Mucosa of rectum (tissue), 2 donors: ENCODE results near the gene DLX4.
A peak's percentile ranks its signal among the peaks of the same experiment; 100 is the strongest.

ENCODE experiments used
- H3K27ac ChIP-seq, 2 donors: one replicate each; pipeline ENCODE4 v1.7.0; 2013; ENCODE audit warnings: inconsistent platforms in 2 of 2, low read depth in 2 of 2, low read length in 2 of 2
- H3K27me3 ChIP-seq, 2 donors: one replicate each; pipeline ENCODE4 v1.7.0; 2013; ENCODE audit warnings: low read length in 2 of 2; ENCODE audit not compliant: control insufficient read depth in 2 of 2, insufficient read depth in 2 of 2
- H3K36me3 ChIP-seq, 2 donors: one replicate each; pipeline ENCODE4 v1.7.0; 2013; ENCODE audit warnings: low read length in 2 of 2; ENCODE audit not compliant: control insufficient read depth in 2 of 2, insufficient read depth in 2 of 2
- H3K4me1 ChIP-seq, 2 donors: one replicate each; pipeline ENCODE4 v1.7.0; 2013; ENCODE audit warnings: low read length in 2 of 2, mild to moderate bottlenecking in 1 of 2; ENCODE audit not compliant: control insufficient read depth in 2 of 2, insufficient read depth in 2 of 2
- H3K4me3 ChIP-seq, 2 donors: one replicate each; pipeline ENCODE4 v1.7.0; 2013; ENCODE audit warnings: low read length in 2 of 2
- H3K9ac ChIP-seq, 2 donors: one replicate each; pipeline ENCODE4 v1.7.0; 2013; ENCODE audit warnings: low read length in 2 of 2, low read depth in 1 of 2, mild to moderate bottlenecking in 1 of 2
- H3K9me3 ChIP-seq, 2 donors: one replicate each; pipeline ENCODE4 v1.7.0; 2013; ENCODE audit warnings: low read length in 2 of 2; ENCODE audit not compliant: control insufficient read depth in 2 of 2
- donor health status: healthy.
- donor health status: Normal muscosa, but diverticular disease.

DLX4 gene

GRCh38 chr17:49993423-49994060, 24.6 kb downstream of the DLX4 start:
- Histone ChIP-seq H3K27ac (no peak overlapping the region), H3K27me3 (peaks cover 54 to 72% of the 10 kb centered on the region in 2 donors), H3K9me3 (no peaks in the 10 kb centered on the region), H3K9ac (no peak overlapping the region), H3K4me1 (peaks cover 4 to 27% of the 10 kb centered on the region in 2 donors), H3K36me3 (no peaks in the 10 kb centered on the region), H3K4me3 (peak overlapping the region; percentile 18 to 57)

- no peaks in the 10 kb centered on the region for H3K9me3 ChIP-seq
- peaks cover 4 to 30% of the 10 kb centered on the region in 2 donors for H3K4me1 ChIP-seq
- H3K9ac ChIP-seq = no peak overlapping the region
These were observed 25.4 kb downstream of the DLX4 start for GRCh38 chr17:49994085-49995054.

GRCh38 chr17:49995055-49995738, 26.2 kb downstream of the DLX4 start, which contains the start of gene DLX3:
DLX3 (minus strand) TSS chr17:49995224; CDS start chr17:49994998, 226 bp downstream.
- H3K4me1 ChIP-seq = peaks cover 4 to 30% of the 10 kb centered on the region in 2 donors
- H3K9ac ChIP-seq = no peak within 1 kb of the TSS
- H3K27me3 ChIP-seq = peaks cover 58 to 66% of the 10 kb centered on the region in 2 donors
- H3K4me3 ChIP-seq = peak within 1 kb of the TSS in 1 of 2 donors; percentile 20
- H3K9me3 ChIP-seq = no peaks in the 10 kb centered on the region
- no peaks in the 10 kb centered on the region for H3K36me3 ChIP-seq
- H3K27ac ChIP-seq = no peak within 1 kb of the TSS

More at GRCh38 chr17:49994085-49995054, 25.4 kb downstream of the DLX4 start:
- H3K4me3 ChIP-seq = peak overlapping the region; percentile 20 to 57
- H3K27me3 ChIP-seq = peaks cover 59 to 65% of the 10 kb centered on the region in 2 donors
- no peaks in the 10 kb centered on the region for H3K36me3 ChIP-seq
- H3K27ac ChIP-seq = no peak overlapping the region

- Histone ChIP-seq H3K9ac (no peak overlapping the region), H3K4me1 (peaks cover 4 to 30% of the 10 kb centered on the region in 2 donors), H3K36me3 (no peaks in the 10 kb centered on the region), H3K4me3 (no peak overlapping the region), H3K27me3 (peaks cover 58 to 67% of the 10 kb centered on the region in 2 donors), H3K27ac (no peak overlapping the region), H3K9me3 (no peaks in the 10 kb centered on the region)
These were observed 27.1 kb downstream of the DLX4 start for GRCh38 chr17:49996121-49996494.

- Histone ChIP-seq H3K27me3 (peaks cover 62 to 64% of the 10 kb centered on the region in 2 donors), H3K36me3 (no peaks in the 10 kb centered on the region), H3K27ac (no peak overlapping the region), H3K9ac (no peak overlapping the region), H3K4me3 (peak overlapping the region in 1 of 2 donors; percentile 48), H3K4me1 (peaks cover 4 to 30% of the 10 kb centered on the region in 2 donors), H3K9me3 (no peaks in the 10 kb centered on the region)
These were observed 27.7 kb downstream of the DLX4 start for GRCh38 chr17:49996495-49997300.

GRCh38 chr17:49997301-49997650, 28.3 kb downstream of the DLX4 start:
- Histone ChIP-seq H3K4me1 (peaks cover 4 to 30% of the 10 kb centered on the region in 2 donors), H3K27me3 (peaks cover 58 to 64% of the 10 kb centered on the region in 2 donors), H3K27ac (no peak overlapping the region), H3K9ac (no peak overlapping the region), H3K9me3 (no peaks in the 10 kb centered on the region), H3K4me3 (no peak overlapping the region), H3K36me3 (no peaks in the 10 kb centered on the region)

GRCh38 chr17:49997773-49998703, 29.0 kb downstream of the DLX4 start:
- Histone ChIP-seq H3K27me3 (peaks cover 50 to 60% of the 10 kb centered on the region in 2 donors), H3K9ac (no peak overlapping the region)

GRCh38 chr17:49998836-49999511, 30.0 kb downstream of the DLX4 start:
- Histone ChIP-seq H3K9ac (no peak overlapping the region), H3K9me3 (no peaks in the 10 kb centered on the region), H3K4me3 (no peak overlapping the region), H3K27ac (no peak overlapping the region), H3K27me3 (peaks cover 50 to 56% of the 10 kb centered on the region in 2 donors), H3K4me1 (peaks cover 4 to 24% of the 10 kb centered on the region in 2 donors), H3K36me3 (no peaks in the 10 kb centered on the region)

More at GRCh38 chr17:49997773-49998703, 29.0 kb downstream of the DLX4 start:
- Histone ChIP-seq H3K4me1 (peaks cover 4 to 29% of the 10 kb centered on the region in 2 donors), H3K36me3 (no peaks in the 10 kb centered on the region), H3K9me3 (no peaks in the 10 kb centered on the region), H3K4me3 (no peak overlapping the region), H3K27ac (no peak overlapping the region)
